Calu3 (cell line): ENCODE results near the gene DEK. TPM values are rescaled to one million over a fixed set of nuclear protein-coding genes. Genes with fewer than 3 reads are reported as not detected.

Experiments
- BruUV-seq: library from RNA; stranded (reverse); fragments of 400-500 nt; replicated peaks from 2 replicates; lab custom pipeline; 2021; lab: Mats Ljungman, UMichigan
- CTCF ChIA-PET: fragments of 300-600 bp; sonication (Branson Sonifier 250); formaldehyde crosslinking; loops from one replicate; lab custom pipeline; 2022; ENCODE audit warnings: antibody characterized with exemption; lab: Charles Lee
- DNase-seq: peaks from one replicate; pipeline ENCODE4 v3.0.0; 2022
- H3K27ac Mint-ChIP-seq: one replicate; pipeline ENCODE4 v1.8.0; 2022; ENCODE audit warnings: mixed read lengths; ENCODE audit not compliant: unreplicated experiment
- H3K27me3 Mint-ChIP-seq: one replicate; pipeline ENCODE4 v1.8.0; 2022; ENCODE audit warnings: mixed read lengths; ENCODE audit not compliant: unreplicated experiment
- H3K36me3 Mint-ChIP-seq: one replicate; pipeline ENCODE4 v1.8.0; 2022; ENCODE audit warnings: mild to moderate bottlenecking, moderate library complexity, mixed read lengths; ENCODE audit not compliant: insufficient read depth, unreplicated experiment
- H3K4me1 Mint-ChIP-seq: one replicate; pipeline ENCODE4 v1.8.0; 2022; ENCODE audit warnings: mild to moderate bottlenecking, low read depth, mixed read lengths; ENCODE audit not compliant: unreplicated experiment
- H3K4me3 Mint-ChIP-seq: one replicate; pipeline ENCODE4 v1.8.0; 2022; ENCODE audit warnings: mild to moderate bottlenecking, low read depth, moderate library complexity, mixed read lengths; ENCODE audit not compliant: unreplicated experiment
- H3K9me3 Mint-ChIP-seq: one replicate; pipeline ENCODE4 v1.8.0; 2022; ENCODE audit warnings: low read depth, mixed read lengths; ENCODE audit not compliant: unreplicated experiment
- CTCF ChIP-seq: fragments of 200-600 bp; IDR thresholded peaks from one replicate; pipeline ENCODE4 v1.8.0; 2022; ENCODE audit warnings: antibody characterized with exemption; ENCODE audit not compliant: unreplicated experiment
- intact Hi-C: fragments of 100-400 bp; cut with micrococcal nuclease; formaldehyde crosslinking; loops from one replicate; pipeline ENCODE4 v1.10.0; 2022; ENCODE audit not compliant: unreplicated experiment
- total RNA-seq: library from RNA; stranded (reverse); gene quantifications from 2 replicates; pipeline ENCODE4 v1.2.3, GENCODE V29; 2022

Gene DEK
- total RNA-seq, 1 experiment from 2014 or later = 108 TPM

GRCh38 chr6:18185624-18186023 is 78.7 kb downstream of the DEK start:
- Mint-ChIP-seq H3K9me3 (no peaks in the 10 kb centered on the region), H3K27me3 (no peaks in the 10 kb centered on the region), H3K4me3 (no peak overlapping the region), H3K27ac (no peak overlapping the region), H3K36me3 (no peaks in the 10 kb centered on the region), H3K4me1 (no peaks in the 10 kb centered on the region)
- intact Hi-C loops = no loop called here
- TF ChIP-seq CTCF = no peak
- DNase-seq = no peak
- CTCF ChIA-PET = interaction anchor here (0.6 kb wide), 1 partner anchor 453 kb away, joined by 3 read pairs; no protein-coding TSS in a partner anchor
- no TSS peak for BruUV-seq

GRCh38 chr6:18183766-18184165 is 80.6 kb downstream of the DEK start:
- H3K36me3 Mint-ChIP-seq = no peaks in the 10 kb centered on the region
- no peaks in the 10 kb centered on the region for H3K9me3 Mint-ChIP-seq
- no peak for DNase-seq
- intact Hi-C loops = no loop called here
- no peak overlapping the region for H3K4me3 Mint-ChIP-seq
- no peaks in the 10 kb centered on the region for H3K27me3 Mint-ChIP-seq
- TF ChIP-seq CTCF = no peak
- no peak overlapping the region for H3K27ac Mint-ChIP-seq
- no peaks in the 10 kb centered on the region for H3K4me1 Mint-ChIP-seq
- CTCF ChIA-PET = no interaction called here
- BruUV-seq = no TSS peak

- intact Hi-C loops = no loop called here
- no TSS peak for BruUV-seq
- no peaks in the 10 kb centered on the region for H3K9me3 Mint-ChIP-seq
- no peak for TF ChIP-seq CTCF
- H3K4me1 Mint-ChIP-seq = no peaks in the 10 kb centered on the region
- DNase-seq = no peak
- H3K4me3 Mint-ChIP-seq = no peak overlapping the region
- CTCF ChIA-PET = no interaction called here
- H3K36me3 Mint-ChIP-seq = no peaks in the 10 kb centered on the region
- no peak overlapping the region for H3K27ac Mint-ChIP-seq
- H3K27me3 Mint-ChIP-seq = no peaks in the 10 kb centered on the region
Measured at GRCh38 chr6:18182568-18182967, 81.8 kb downstream of the DEK start.

GRCh38 chr6:18179770-18180356 is 84.5 kb downstream of the DEK start:
- DNase-seq = no peak
- no peaks in the 10 kb centered on the region for H3K27me3 Mint-ChIP-seq
- H3K36me3 Mint-ChIP-seq = no peaks in the 10 kb centered on the region
- H3K27ac Mint-ChIP-seq = no peak overlapping the region
- no peaks in the 10 kb centered on the region for H3K4me1 Mint-ChIP-seq
- TF ChIP-seq CTCF = no peak
- BruUV-seq = no TSS peak
- no peak overlapping the region for H3K4me3 Mint-ChIP-seq
- no peaks in the 10 kb centered on the region for H3K9me3 Mint-ChIP-seq
- CTCF ChIA-PET = no interaction called here
- intact Hi-C loops = no loop called here
